Measurements from ENCODE around the gene MPP2.

DNA sequence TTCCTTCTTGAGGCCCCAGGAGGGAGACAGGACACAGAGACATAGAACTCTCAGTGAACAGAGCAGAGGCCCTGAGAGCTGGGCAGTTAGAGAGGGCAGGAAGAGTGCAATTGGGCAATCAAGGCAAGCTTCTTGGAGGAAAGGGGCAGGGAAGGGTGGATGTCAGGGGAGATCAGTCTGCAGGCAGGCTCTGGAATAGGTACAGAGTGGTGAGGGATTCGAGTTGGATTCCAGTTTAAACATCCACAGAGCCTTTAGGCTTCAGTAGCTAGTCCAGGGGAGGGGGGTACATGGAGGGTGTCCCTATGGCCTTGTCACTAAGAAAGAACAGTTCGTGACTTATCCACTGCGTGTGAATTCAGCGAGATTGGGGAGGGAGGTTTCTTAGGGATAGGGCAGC is 44.4 kb upstream of the MPP2 start:
- TF ChIP-seq, protein P1, sequence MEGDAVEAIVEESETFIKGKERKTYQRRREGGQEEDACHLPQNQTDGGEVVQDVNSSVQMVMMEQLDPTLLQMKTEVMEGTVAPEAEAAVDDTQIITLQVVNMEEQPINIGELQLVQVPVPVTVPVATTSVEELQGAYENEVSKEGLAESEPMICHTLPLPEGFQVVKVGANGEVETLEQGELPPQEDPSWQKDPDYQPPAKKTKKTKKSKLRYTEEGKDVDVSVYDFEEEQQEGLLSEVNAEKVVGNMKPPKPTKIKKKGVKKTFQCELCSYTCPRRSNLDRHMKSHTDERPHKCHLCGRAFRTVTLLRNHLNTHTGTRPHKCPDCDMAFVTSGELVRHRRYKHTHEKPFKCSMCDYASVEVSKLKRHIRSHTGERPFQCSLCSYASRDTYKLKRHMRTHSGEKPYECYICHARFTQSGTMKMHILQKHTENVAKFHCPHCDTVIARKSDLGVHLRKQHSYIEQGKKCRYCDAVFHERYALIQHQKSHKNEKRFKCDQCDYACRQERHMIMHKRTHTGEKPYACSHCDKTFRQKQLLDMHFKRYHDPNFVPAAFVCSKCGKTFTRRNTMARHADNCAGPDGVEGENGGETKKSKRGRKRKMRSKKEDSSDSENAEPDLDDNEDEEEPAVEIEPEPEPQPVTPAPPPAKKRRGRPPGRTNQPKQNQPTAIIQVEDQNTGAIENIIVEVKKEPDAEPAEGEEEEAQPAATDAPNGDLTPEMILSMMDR (IDR thresholded peaks at IDR 0.05): no peak
- no peak for TF ChIP-seq POLR2A (IDR thresholded peaks at IDR 0.05)
